ENCODE data around the gene ERBB4. TPM values are rescaled to one million over a fixed set of nuclear protein-coding genes. Genes with fewer than 3 reads are reported as not detected.

The ERBB4 gene
- total RNA-seq, 1 experiment from 2014 or later: 0.04 TPM

DNA sequence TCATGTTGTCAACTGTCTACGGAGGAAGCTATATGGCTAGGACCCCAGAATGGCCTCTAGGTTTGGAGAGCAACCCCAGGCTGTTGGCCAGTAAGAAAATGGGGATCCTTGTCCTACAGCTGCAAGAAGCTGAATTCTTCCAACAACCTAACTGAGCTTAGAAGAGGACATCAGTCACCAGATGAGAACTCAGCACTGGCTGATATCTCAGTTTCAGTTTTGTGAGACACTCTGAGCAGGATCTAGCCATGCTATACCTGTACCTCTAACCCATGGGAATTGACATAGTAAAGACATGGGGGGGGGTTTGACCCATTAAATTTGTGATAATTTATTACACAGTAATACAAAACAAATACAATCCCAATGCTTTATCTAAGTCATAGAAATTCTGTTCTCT lies 312.5 kb downstream of the ERBB4 start:
- no peak overlapping the region for H4K5ac ChIP-seq (ENCODE audit: insufficient read length, low read depth, low read length)
- H4K8ac ChIP-seq (replicated peaks; ENCODE audit: insufficient read length, low read depth, low read length): no peak overlapping the region
- no peak overlapping the region for H3K18ac ChIP-seq (ENCODE audit: insufficient read length, low read depth, low read length)
- H3T11ph ChIP-seq (ENCODE audit: low read length): no peak overlapping the region
- H2BK5ac ChIP-seq (ENCODE audit: insufficient read length, low read length): no peak overlapping the region
- Mint-ChIP-seq H3K27ac (no peak overlapping the region), H3K4me3 (no peak overlapping the region), H3K36me3 (ENCODE audit: insufficient read depth in 1 of 3, low read depth in 3 of 3) (no peaks in the 10 kb centered on the region), H3K27me3 (ENCODE audit: low read depth) (no peaks in the 10 kb centered on the region), H3K9me3 (no peaks in the 10 kb centered on the region), H3K4me1 (no peaks in the 10 kb centered on the region)
- H3K9ac ChIP-seq (ENCODE audit: extremely low read depth, insufficient read length, low read length): no peak overlapping the region
- no CpG with 5 or more reads among the region's 1 CpG for WGBS (ENCODE audit: extremely low coverage, insufficient read length, low lambda C conversion rate)
- no peak overlapping the region for H2AFZ ChIP-seq (ENCODE audit: low read length)
- H3K23me2 ChIP-seq (ENCODE audit: insufficient read length, low read depth, low read length, poor library complexity, severe bottlenecking): no peaks in the 10 kb centered on the region
- no peak overlapping the region for H3K27ac ChIP-seq (ENCODE audit: insufficient read length, low read depth, low read length)
- no peak overlapping the region for H4K91ac ChIP-seq (ENCODE audit: insufficient read length, low read depth, low read length)
- no peak overlapping the region for H2AK5ac ChIP-seq (ENCODE audit: insufficient read length, low read length)
- no peak overlapping the region for H3K23ac ChIP-seq (ENCODE audit: insufficient read length, low read depth, low read length)
- H3K4ac ChIP-seq (ENCODE audit: low read depth, low read length): no peak overlapping the region
- H3K4me2 ChIP-seq (ENCODE audit: insufficient read depth, insufficient read length, low read length): no peak overlapping the region
- H3K14ac ChIP-seq (ENCODE audit: insufficient read depth, low read length): no peak overlapping the region
- H3K56ac ChIP-seq (ENCODE audit: insufficient read length, low read depth, low read length): no peak overlapping the region
- H3K9me3 ChIP-seq (ENCODE audit: control insufficient read depth, low read depth, low read length): no peaks in the 10 kb centered on the region
- H3K79me2 ChIP-seq (ENCODE audit: insufficient read depth, low read length): no peaks in the 10 kb centered on the region
- no peak overlapping the region for H2BK12ac ChIP-seq (ENCODE audit: insufficient read length, low read depth, low read length)
- TF ChIP-seq, protein P1, sequence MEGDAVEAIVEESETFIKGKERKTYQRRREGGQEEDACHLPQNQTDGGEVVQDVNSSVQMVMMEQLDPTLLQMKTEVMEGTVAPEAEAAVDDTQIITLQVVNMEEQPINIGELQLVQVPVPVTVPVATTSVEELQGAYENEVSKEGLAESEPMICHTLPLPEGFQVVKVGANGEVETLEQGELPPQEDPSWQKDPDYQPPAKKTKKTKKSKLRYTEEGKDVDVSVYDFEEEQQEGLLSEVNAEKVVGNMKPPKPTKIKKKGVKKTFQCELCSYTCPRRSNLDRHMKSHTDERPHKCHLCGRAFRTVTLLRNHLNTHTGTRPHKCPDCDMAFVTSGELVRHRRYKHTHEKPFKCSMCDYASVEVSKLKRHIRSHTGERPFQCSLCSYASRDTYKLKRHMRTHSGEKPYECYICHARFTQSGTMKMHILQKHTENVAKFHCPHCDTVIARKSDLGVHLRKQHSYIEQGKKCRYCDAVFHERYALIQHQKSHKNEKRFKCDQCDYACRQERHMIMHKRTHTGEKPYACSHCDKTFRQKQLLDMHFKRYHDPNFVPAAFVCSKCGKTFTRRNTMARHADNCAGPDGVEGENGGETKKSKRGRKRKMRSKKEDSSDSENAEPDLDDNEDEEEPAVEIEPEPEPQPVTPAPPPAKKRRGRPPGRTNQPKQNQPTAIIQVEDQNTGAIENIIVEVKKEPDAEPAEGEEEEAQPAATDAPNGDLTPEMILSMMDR (conservative IDR thresholded peaks at IDR 0.05): no peak
- no peak overlapping the region for H2BK120ac ChIP-seq (ENCODE audit: low read depth, low read length, poor library complexity, severe bottlenecking)
- H3K79me1 ChIP-seq (ENCODE audit: insufficient read depth, low read depth, low read length, poor library complexity, severe bottlenecking): no peaks in the 10 kb centered on the region
- H3K27me3 ChIP-seq (ENCODE audit: insufficient read depth, low read length): no peaks in the 10 kb centered on the region
- no peaks in the 10 kb centered on the region for H3K4me1 ChIP-seq (ENCODE audit: insufficient read depth, low read length)
- no peaks in the 10 kb centered on the region for H4K20me1 ChIP-seq (ENCODE audit: control insufficient read depth, insufficient read depth, insufficient read length)
- no peak overlapping the region for H2BK15ac ChIP-seq (ENCODE audit: low read depth, low read length)
- DNase-seq: no peak
- no peak overlapping the region for H2BK20ac ChIP-seq (ENCODE audit: low read depth, low read length, poor library complexity, severe bottlenecking)

Data from H9 (cell line).